T47D (cell line): ENCODE results near the gene TOP3B.

Experiments used
- DNase-seq, 2 experiments: peaks; one replicate each; pipeline versions ENCODE4 v3.0.0 to v3.0.0-alpha.2; 2011 to 2012; ENCODE audit warnings: low read depth in 1 of 2, low spot score in 1 of 2
- JUND ChIP-seq: IDR thresholded peaks from 2 replicates; pipeline ENCODE4 v1.6.1; 2012; ENCODE audit warnings: low read depth
- in situ Hi-C: cut with HindIII; loops from 2 replicates; pipeline ENCODE4 v1.10.0; 2016; ENCODE audit warnings: low sequenced_read_pairs, low pct_unique_long_range_greater_than_20kb

Gene TOP3B

DNA sequence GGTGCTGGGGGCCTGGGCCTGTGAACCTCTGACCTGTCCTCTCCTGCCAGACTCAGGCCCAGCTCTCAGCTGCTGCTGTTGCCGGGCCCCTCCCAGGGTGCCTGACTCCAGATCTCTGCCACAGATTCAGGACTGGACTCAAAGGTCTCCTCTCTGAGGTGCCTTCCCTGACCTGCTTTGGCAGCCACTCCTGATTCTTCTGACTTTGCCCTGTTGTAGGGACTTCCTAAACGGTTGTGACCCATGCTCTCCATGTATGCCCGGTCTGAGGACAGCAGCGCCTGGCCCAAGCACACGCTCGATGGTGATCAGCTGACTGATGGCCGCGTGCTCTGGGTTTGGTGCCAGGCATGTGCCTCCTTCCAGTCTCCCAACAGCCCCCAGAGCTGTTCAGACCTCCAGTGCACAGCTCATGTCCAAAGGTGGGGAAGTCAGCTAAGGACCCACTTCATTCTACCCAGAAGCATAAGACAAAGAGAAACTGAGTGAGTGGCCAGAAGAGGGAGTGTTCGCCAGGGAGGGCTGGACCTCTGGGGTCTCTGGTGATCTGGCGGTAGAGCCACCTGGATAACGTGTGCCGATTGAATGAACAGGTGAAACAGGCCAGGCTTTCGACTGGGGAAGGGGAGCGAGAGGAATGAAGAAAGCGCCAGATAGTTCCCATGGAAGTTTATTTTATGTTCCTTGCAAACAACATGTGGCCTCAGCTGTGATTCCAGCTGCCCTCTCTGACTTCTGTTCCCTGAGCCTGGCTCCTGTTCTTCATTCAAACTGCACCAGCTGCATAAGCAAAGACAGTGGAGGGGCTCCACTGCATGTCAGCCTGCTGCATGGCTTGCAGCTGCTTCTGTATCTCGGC is 8.1 kb upstream of the TOP3B start:
- in situ Hi-C loops, result no loop called here
- DNase-seq, result no peak
- no peak for TF ChIP-seq JUND

DNA sequence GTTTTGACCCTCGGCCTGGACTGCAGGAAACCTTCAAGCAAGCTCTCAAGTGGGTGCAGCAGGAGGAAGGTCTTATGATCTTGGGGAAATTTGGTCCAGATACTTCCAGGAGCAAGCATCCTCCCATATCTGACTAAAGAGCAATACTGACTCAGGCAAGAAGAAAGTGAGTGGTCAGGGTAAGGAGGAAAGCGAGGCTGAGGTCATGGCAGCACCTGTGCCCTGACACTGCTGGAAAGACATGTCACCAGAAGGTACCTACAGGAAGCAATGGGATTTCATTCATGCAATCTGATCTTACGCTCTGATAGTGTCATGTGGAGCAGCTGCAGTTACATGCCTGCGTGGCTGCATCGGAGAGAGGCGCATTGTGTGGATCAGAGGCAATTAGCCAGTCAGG is 6.5 kb upstream of the TOP3B start:
- no peak for DNase-seq
- no peak for TF ChIP-seq JUND

DNA sequence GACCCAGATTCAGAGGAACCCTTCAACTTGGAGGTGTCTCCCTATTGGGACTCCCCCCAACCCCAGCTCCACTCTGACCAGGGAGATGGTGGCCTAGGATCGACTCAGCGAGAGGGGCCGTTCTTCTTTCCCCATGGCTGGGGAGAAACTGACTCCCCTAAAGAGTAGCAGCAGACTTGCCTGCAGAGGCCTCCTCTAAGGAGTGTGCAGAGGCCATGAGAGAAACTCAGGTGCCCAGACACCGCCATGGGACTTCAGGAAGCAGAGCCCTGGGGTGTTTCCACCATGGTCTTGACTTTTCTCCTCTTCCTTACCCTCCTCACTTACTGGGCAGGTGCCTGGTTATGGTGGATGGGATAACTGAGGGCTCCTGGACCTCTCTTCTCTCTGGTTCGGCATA is 2.6 kb upstream of the TOP3B start:
- in situ Hi-C loops, result no loop called here
- no peak for TF ChIP-seq JUND
- no peak for DNase-seq

More for the DNA sequence above, 6.5 kb upstream of the TOP3B start:
- in situ Hi-C loops, result no loop called here

DNA sequence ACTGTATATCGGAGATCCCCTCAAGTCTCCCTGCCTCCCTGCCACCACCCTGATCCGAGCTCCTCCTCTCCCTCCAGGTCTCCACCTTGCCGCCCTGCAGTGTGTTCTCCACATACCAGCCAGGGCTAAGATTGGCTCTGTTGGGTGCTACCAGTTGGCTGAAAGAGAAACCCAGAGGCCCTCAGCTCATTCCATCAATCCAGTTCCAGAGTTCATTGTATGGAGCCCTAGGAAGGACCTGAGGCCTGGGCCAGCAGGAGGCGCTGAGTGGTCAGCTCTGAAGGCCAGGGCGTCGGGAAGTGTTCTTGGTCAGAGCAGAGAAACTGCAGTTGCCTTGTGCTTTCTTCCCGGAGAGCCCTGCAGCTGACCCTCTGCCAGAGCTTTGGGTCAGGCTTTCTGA is 2.2 kb upstream of the TOP3B start:
- in situ Hi-C loops, result no loop called here
- TF ChIP-seq JUND, result no peak
- DNase-seq, result peak in 1 of 2 experiments; percentile 6

DNA sequence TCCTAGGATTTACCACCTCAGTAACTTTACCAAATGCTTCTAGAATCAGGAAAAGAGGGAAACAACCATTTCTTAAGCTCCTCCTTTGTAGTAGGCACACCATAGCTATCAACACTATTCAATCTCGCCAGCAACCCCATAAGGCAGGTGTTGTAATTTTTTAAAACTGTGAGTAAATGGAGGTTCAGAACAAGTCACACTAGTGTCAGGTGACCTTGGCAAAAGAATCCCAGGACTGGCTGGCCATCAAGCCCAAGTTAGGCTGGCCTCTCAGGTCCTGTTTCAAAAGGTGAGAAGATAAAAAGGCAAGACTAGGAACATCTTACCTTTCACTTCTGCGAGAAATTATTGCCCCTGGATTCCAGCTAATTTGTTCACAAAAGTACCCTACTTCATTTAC is 713 bp downstream of the TOP3B start:
- no peak for DNase-seq
- no peak for TF ChIP-seq JUND
- in situ Hi-C loops, result no loop called here

DNA sequence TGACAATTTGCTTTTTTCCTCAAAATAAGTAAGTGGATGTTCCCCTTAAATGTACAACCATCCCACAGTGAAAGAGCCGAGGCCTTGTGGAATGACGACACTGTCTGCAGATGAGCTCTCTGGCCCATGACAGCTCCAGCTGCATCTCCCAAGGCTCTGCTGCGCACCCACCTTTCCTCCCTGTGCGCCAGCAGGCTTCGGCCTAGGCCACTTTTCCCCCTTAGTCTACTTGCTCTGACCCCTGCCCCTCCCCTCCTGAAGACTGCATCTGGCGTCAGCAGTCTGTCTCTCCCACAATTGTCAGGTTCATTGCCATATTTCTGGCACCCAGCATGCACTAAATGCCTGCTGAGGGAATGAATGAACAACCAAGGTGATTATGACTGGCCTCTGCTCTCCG is 2.0 kb downstream of the TOP3B start:
- in situ Hi-C loops, result no loop called here
- no peak for TF ChIP-seq JUND
- no peak for DNase-seq

DNA sequence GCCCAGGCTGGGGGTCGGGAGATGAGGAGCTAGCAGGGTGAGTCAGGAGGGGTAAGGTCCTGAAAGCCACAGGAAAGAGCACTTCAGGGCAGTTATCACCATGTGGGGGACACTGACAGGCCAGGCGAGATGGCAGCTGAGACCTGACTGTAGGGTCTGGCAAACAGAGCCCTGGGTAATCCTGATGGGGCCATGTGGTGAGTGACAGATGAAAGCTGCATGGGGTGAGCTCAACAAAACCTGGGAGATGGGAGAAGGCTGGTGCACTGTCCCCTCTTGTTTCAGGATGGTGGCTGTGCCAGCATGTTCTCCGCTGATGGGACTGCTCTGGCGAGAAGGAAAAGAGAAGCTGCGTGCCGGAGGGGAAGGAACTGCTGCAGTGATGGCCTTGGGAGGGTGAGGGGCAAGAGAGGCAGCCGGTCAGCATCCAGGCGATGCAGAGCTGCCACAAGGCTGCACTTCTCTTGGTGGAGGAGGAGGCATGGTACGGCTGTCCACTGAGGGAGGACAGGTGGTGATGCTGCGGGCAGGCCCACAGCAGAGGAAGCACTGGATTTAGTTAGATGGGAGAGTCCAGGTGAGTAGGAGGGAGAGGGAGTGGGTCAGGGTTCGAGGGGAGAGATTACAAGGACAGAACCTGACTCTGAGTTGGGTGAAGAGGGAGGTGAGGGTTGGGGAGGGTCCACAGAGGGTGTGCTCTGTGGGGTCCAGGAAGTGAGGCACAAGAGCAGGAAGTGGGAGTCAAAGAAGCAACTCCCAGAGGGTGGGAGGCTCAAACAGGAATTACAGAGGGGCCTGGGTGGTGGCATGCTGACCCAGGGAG is 3.8 kb downstream of the TOP3B start:
- DNase-seq, result no peak
- in situ Hi-C loops, result no loop called here
- no peak for TF ChIP-seq JUND

DNA sequence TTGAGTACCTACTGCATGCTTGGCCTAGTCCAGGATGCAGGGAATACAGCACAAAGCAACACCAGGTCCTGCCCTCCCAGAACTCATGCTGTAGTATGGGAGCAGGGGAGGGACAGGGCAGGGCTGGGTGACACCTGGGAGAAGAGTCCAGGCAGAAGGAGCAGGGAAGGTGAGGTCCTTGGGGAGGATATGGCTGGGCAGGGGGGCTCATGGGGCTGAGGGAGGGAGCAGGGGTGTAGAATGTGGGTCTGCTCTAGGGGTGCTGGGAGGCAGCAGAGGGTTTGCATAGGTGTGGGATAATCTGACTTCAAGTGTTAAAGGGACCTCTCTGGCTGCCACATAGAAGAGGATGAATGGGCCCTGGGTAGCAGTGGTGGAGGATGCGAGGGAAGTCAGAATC is 4.8 kb downstream of the TOP3B start:
- TF ChIP-seq JUND, result no peak
- in situ Hi-C loops, result no loop called here
- DNase-seq, result no peak

DNA sequence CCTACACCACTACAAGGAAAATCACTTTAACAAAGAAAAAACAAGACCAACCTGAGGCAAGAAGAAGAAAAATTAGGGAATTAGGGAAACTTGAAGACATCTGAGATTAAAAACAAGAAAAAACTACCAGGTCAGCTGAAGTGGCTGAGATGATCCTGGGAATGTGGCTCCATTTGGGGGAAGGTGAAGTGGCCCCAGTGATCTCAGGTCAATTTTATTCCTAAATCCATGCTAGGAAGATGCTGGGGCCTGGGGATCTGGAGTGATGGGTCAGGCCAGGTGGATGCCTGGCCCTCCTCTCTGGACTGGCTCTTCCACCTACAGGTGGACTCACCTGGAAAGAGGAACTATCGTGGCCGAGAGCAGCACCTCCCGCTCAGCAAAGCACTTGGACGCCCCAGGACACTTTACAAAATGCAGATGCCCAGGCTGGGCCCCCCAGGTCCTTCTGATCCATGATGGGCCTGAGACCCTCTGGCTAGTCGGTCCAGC is 6.7 kb downstream of the TOP3B start:
- no peak for TF ChIP-seq JUND
- no peak for DNase-seq
- in situ Hi-C loops, result no loop called here

DNA sequence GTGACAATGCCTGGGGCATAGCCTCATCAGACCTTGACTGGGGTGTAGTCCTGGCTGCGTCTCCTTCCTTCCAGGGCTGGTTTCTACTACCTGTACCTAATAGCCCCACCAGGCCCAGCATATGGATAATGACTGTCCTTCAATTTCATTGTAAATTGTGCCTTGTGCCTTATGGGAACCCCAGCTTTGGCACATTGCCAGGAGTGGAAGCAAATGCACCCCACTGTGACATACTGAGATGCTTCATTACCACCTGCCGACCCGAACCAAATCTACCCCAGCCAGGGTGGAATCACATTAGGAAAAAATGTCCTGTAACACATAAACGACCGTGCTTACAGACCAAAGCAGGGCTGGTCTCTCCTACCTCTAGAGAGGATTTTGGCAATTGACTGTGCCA is 7.3 kb downstream of the TOP3B start:
- in situ Hi-C loops, result no loop called here
- no peak for TF ChIP-seq JUND
- DNase-seq, result no peak

DNA sequence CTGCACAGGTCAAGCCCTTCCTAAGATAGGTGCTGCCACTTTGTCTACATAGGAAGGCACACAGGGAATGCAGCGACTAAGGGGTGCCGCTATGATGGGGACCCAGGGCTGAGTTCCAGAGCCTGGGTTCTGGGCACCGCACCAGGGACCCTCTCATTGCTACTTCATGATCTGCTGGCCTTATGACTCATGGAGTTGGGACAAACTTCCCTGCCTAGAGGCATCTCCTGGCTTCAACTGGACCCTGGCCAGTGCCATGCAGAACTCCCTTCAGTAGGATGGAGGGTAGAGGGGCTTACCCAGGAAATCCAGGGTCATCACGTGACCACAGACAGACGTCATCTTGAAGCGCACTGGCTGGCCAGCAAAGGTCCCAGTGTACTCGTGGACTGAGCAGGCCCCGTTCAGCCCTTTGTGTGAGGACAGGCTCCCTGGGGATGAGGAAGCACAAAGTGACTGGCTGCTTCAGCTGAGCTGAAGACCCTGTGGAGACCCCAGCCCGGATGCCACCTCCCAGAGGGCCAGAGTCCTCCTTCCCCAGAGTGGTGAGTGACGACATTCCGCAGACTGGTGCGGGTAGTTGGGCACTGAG is 8.4 kb downstream of the TOP3B start:
- DNase-seq, result no peak
- TF ChIP-seq JUND, result no peak
- in situ Hi-C loops, result no loop called here

DNA sequence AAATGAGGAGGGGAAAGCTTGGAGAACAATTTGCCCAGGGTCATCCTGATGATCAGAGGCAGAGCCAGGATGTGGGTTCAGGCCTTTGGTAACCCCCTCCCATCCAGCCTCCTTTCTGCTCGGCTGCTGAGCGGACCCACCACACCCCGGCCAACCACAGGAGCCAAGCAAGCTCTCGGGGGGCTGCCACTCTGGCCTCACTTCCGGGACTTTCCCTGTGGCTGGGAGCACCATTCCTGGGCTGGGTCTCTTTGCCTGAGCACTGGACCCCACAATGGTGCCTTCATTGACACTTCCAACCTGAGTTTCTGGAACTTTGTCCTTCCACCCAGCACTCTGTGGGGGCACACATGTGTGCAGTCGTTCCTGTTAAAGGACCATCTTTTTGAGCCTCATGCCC is 9.8 kb downstream of the TOP3B start:
- in situ Hi-C loops, result no loop called here
- no peak for DNase-seq
- TF ChIP-seq JUND, result no peak
